ENCODE results near the gene EFTUD2.

The EFTUD2 gene

GRCh38 chr17:44925731-44926697, 26.8 kb upstream of the EFTUD2 start:
- H3K4me3 ChIP-seq (ENCODE audit: low read depth, low read length) = no peak overlapping the region

GRCh38 chr17:44924107-44924544, 24.9 kb upstream of the EFTUD2 start:
- H3K4me3 ChIP-seq (ENCODE audit: low read depth, low read length) = no peak overlapping the region

GRCh38 chr17:44922746-44923470, 23.7 kb upstream of the EFTUD2 start:
- H3K4me3 ChIP-seq (ENCODE audit: low read depth, low read length) = no peak overlapping the region

- H3K4me3 ChIP-seq (ENCODE audit: low read depth, low read length) = no peak overlapping the region
These were observed 22.9 kb upstream of the EFTUD2 start for GRCh38 chr17:44922136-44922535.

GRCh38 chr17:44921122-44921882, 22.1 kb upstream of the EFTUD2 start:
- H3K4me3 ChIP-seq (ENCODE audit: low read depth, low read length) = no peak overlapping the region

GRCh38 chr17:44920565-44920940, 21.3 kb upstream of the EFTUD2 start:
- H3K4me3 ChIP-seq (ENCODE audit: low read depth, low read length) = no peak overlapping the region

GRCh38 chr17:44919885-44920564, 20.8 kb upstream of the EFTUD2 start:
- no peak overlapping the region for H3K4me3 ChIP-seq (ENCODE audit: low read depth, low read length)

- no peak overlapping the region for H3K4me3 ChIP-seq (ENCODE audit: low read depth, low read length)
These were observed 20.2 kb upstream of the EFTUD2 start for GRCh38 chr17:44919411-44919810.

GRCh38 chr17:44918006-44918405, 18.8 kb upstream of the EFTUD2 start:
- H3K4me3 ChIP-seq (ENCODE audit: low read depth, low read length) = no peak overlapping the region

- H3K4me3 ChIP-seq (ENCODE audit: low read depth, low read length) = no peak overlapping the region
These were observed 18.2 kb upstream of the EFTUD2 start for GRCh38 chr17:44917456-44917855.

- no peak overlapping the region for H3K4me3 ChIP-seq (ENCODE audit: low read depth, low read length)
These were observed 17.6 kb upstream of the EFTUD2 start for GRCh38 chr17:44916781-44917241.

GRCh38 chr17:44915862-44916780, 16.9 kb upstream of the EFTUD2 start:
- H3K4me3 ChIP-seq (ENCODE audit: low read depth, low read length) = no peak overlapping the region

- H3K4me3 ChIP-seq (ENCODE audit: low read depth, low read length) = no peak within 1 kb of the TSS
These were observed 16.1 kb upstream of the EFTUD2 start, which contains the start of gene GFAP for GRCh38 chr17:44915321-44915726. TSS of gene GFAP (minus strand) at chr17:44915500. CDS start at chr17:44915486, 14 bp downstream.

- no peak overlapping the region for H3K4me3 ChIP-seq (ENCODE audit: low read depth, low read length)
These were observed 15.5 kb upstream of the EFTUD2 start for GRCh38 chr17:44914698-44915271.

- H3K4me3 ChIP-seq (ENCODE audit: low read depth, low read length) = no peak overlapping the region
These were observed 14.9 kb upstream of the EFTUD2 start for GRCh38 chr17:44914148-44914547.

GRCh38 chr17:44913676-44914075, 14.4 kb upstream of the EFTUD2 start:
- H3K4me3 ChIP-seq (ENCODE audit: low read depth, low read length) = no peak overlapping the region

- no peak overlapping the region for H3K4me3 ChIP-seq (ENCODE audit: low read depth, low read length)
These were observed 13.7 kb upstream of the EFTUD2 start for GRCh38 chr17:44912763-44913544.

All from iPS-11a (cell line).